ENCODE data around the gene ZNF764.

Gene ZNF764

GRCh38 chr16:30521476-30521872 is 36.7 kb downstream of the ZNF764 start:
- TF ChIP-seq TAF1 (IDR thresholded peaks at IDR 0.05; ENCODE audit: borderline replicate concordance, low read depth, low read length) (no peak), POLR2AphosphoS5 (IDR thresholded peaks at IDR 0.05; ENCODE audit: low read depth, low read length) (no peak), POLR2A (IDR thresholded peaks at IDR 0.05; ENCODE audit: low read depth, low read length) (no peak)
- FAIRE-seq (no peak), DNase-seq (ENCODE audit: insufficient read length) (no peak)

GRCh38 chr16:30519120-30520049 is 38.8 kb downstream of the ZNF764 start:
- FAIRE-seq (no peak), DNase-seq (ENCODE audit: insufficient read length) (no peak)
- TF ChIP-seq POLR2A (IDR thresholded peaks at IDR 0.05; ENCODE audit: low read depth, low read length), result no peak
- TF ChIP-seq POLR2AphosphoS5 (IDR thresholded peaks at IDR 0.05; ENCODE audit: low read depth, low read length), result no peak
- TF ChIP-seq TAF1 (IDR thresholded peaks at IDR 0.05; ENCODE audit: borderline replicate concordance, low read depth, low read length), result no peak

DNA sequence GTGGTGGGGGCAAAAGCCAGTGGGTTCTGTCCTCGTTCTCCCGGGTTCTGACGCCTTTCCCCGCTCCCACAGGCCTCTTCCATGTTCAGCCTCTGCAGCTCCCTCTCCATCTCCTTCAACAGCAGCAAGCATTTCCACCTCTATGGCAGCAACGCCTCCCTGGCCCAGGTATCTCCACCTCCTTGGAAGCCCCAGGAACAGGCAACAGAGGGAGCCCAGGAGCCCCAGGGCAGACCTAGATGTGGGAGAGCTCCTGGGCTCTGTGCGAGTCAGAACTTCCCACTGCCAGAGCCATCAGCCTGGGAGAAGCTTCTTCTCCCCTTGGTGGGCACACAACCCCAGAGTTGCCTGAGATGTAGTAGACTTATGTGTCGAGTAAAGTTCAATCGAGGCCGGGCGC is 39.6 kb downstream of the ZNF764 start:
- TF ChIP-seq POLR2A (IDR thresholded peaks at IDR 0.05; ENCODE audit: low read depth, low read length) (no peak), POLR2AphosphoS5 (IDR thresholded peaks at IDR 0.05; ENCODE audit: low read depth, low read length) (no peak), TAF1 (IDR thresholded peaks at IDR 0.05; ENCODE audit: borderline replicate concordance, low read depth, low read length) (no peak)
- DNase-seq (ENCODE audit: insufficient read length) (no peak), FAIRE-seq (no peak)

- FAIRE-seq, result no peak
Observed at GRCh38 chr16:30515275-30515674, 42.9 kb downstream of the ZNF764 start.

DNA sequence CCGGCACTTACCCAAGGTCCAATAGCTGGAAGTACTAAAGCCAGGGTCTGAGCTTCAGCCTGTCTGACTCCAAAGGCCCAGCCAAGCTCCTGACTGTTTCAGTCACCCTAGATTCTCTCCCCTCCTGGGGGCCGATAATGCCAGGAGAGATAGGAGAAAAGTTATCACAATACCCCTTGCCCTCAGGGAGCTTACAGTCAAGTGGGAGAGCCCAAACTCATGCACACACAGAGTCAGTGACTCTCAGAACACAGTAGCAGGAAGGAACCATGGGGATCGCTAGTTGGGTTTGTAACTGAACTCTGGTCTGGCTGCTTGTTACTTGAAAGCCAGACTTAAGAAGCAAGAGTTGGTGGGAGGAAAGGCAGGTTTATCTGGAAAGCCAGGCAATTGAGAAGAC is 46.7 kb downstream of the ZNF764 start:
- TF ChIP-seq TAF1 (IDR thresholded peaks at IDR 0.05; ENCODE audit: borderline replicate concordance, low read depth, low read length) (no peak), POLR2A (IDR thresholded peaks at IDR 0.05; ENCODE audit: low read depth, low read length) (no peak), POLR2AphosphoS5 (IDR thresholded peaks at IDR 0.05; ENCODE audit: low read depth, low read length) (no peak)
- FAIRE-seq, result no peak
- DNase-seq (ENCODE audit: insufficient read length), result no peak

More at GRCh38 chr16:30515275-30515674, 42.9 kb downstream of the ZNF764 start:
- DNase-seq (ENCODE audit: insufficient read length), result no peak
- TF ChIP-seq POLR2AphosphoS5 (IDR thresholded peaks at IDR 0.05; ENCODE audit: low read depth, low read length) (no peak), TAF1 (IDR thresholded peaks at IDR 0.05; ENCODE audit: borderline replicate concordance, low read depth, low read length) (no peak), POLR2A (IDR thresholded peaks at IDR 0.05; ENCODE audit: low read depth, low read length) (no peak)

- no peak for FAIRE-seq
- DNase-seq (ENCODE audit: insufficient read length), result no peak
- TF ChIP-seq TAF1 (IDR thresholded peaks at IDR 0.05; ENCODE audit: borderline replicate concordance, low read depth, low read length) (no peak), POLR2A (IDR thresholded peaks at IDR 0.05; ENCODE audit: low read depth, low read length) (no peak), POLR2AphosphoS5 (IDR thresholded peaks at IDR 0.05; ENCODE audit: low read depth, low read length) (no peak)
Observed at GRCh38 chr16:30510376-30510938, 47.7 kb downstream of the ZNF764 start.

DNA sequence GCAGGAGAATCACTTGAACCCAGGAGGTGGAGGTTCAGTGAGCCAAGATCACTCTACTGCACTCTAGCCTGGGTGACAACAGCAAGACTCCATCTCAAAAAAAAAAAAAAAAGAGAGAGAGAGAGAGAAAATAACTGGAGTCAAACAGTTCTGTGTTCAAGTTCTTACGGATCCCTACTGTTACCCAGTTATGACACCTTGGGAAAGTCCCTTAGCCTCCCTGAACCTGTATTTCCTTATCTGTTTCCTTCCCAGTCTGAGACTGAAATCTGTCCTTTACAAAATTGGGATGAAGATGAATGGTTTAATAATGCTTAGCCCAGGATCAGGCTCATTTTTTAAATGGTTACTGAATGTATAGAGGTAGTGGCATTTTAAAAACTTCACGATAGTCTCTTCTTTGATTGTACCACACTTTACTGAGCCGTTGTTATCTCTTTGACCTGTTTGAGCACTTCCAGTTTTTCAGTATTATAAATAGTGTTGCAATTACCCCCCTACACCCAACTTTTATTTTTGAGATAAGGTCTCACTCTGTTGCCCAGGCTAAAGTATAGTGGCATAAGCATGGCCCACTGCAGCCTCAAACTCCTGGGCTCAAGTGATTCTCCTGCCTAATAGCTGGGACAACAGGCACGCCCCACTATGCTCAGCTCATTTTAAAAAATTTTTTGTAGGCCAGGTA is 49.0 kb downstream of the ZNF764 start:
- TF ChIP-seq TAF1 (IDR thresholded peaks at IDR 0.05; ENCODE audit: borderline replicate concordance, low read depth, low read length) (no peak), POLR2A (IDR thresholded peaks at IDR 0.05; ENCODE audit: low read depth, low read length) (no peak), POLR2AphosphoS5 (IDR thresholded peaks at IDR 0.05; ENCODE audit: low read depth, low read length) (no peak)
- FAIRE-seq (no peak), DNase-seq (ENCODE audit: insufficient read length) (no peak)
